ENCODE measurements around the gene HSDL1. TPM values are rescaled to one million over a fixed set of nuclear protein-coding genes. Genes with fewer than 3 reads are reported as not detected.
"Not testable (repeated sequence)": the region's sequence is repeated elsewhere in the genome, so short reads cannot be mapped to it uniquely, and the experiment has no call there.

Gene HSDL1
- polyA plus RNA-seq, 1 experiment: 12.1 TPM

DNA sequence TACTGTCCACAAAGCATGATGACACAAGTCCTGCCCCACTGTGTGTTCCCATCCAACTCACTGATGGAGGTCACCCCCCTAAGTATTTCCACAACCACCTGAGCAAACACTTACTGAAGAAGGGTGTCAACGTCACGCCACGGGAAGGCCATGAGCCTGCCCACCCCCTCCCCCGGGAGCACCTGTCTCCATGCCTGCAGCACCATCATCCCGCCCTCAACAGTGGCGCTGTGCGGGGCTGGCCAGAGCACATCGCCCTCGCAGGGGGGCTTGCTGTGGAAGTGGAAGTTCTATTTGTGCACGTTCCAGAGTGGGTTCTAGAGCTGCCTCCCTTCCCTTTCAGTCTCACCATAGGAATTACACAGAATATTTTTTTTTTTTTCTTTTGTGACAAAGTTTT is 24.0 kb downstream of the HSDL1 start:
- no peaks in the 10 kb centered on the region for H3K36me3 ChIP-seq (ENCODE audit: control insufficient read depth, insufficient read depth, low read length)
- H3K27me3 ChIP-seq (ENCODE audit: control insufficient read depth, insufficient read depth, low read length): no peaks in the 10 kb centered on the region
- no peak overlapping the region for H3K4me3 ChIP-seq (ENCODE audit: low read depth, low read length)
- TF ChIP-seq, protein P1, sequence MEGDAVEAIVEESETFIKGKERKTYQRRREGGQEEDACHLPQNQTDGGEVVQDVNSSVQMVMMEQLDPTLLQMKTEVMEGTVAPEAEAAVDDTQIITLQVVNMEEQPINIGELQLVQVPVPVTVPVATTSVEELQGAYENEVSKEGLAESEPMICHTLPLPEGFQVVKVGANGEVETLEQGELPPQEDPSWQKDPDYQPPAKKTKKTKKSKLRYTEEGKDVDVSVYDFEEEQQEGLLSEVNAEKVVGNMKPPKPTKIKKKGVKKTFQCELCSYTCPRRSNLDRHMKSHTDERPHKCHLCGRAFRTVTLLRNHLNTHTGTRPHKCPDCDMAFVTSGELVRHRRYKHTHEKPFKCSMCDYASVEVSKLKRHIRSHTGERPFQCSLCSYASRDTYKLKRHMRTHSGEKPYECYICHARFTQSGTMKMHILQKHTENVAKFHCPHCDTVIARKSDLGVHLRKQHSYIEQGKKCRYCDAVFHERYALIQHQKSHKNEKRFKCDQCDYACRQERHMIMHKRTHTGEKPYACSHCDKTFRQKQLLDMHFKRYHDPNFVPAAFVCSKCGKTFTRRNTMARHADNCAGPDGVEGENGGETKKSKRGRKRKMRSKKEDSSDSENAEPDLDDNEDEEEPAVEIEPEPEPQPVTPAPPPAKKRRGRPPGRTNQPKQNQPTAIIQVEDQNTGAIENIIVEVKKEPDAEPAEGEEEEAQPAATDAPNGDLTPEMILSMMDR (IDR thresholded peaks at IDR 0.05; ENCODE audit: insufficient read depth, low read depth, low read length): no peak
- ChIA-PET CTCF (no interaction called here), POLR2A (no interaction called here)
- DNase-seq (ENCODE audit: low read depth): no peak

DNA sequence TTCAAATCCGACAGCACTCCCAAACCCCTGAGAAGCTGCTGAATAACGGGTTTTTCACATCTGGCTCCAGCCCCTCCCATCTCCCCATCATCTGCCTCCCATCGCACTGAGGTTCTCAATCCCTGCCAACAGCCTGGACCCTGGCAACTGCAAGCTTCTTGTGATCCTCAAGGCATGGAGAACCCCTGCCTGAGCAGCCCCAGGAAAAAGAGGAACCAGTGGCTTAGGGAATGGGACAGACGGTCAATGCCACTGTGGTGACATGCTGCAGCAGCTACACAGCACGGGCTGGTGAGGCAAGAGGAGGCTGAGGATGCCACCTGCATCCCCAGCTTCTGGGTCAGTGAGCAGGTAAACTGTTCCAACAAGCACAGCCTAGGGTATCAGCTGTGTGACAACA is 25.0 kb downstream of the HSDL1 start:
- TF ChIP-seq, protein P1 (IDR thresholded peaks at IDR 0.05; ENCODE audit: insufficient read depth, low read depth, low read length): no peak
- Histone ChIP-seq H3K36me3 (ENCODE audit: control insufficient read depth, insufficient read depth, low read length) (no peaks in the 10 kb centered on the region), H3K4me3 (ENCODE audit: low read depth, low read length) (no peak overlapping the region), H3K27me3 (ENCODE audit: control insufficient read depth, insufficient read depth, low read length) (no peaks in the 10 kb centered on the region)
- ChIA-PET POLR2A (no interaction called here), CTCF (no interaction called here)
- no peak for DNase-seq (ENCODE audit: low read depth)

DNA sequence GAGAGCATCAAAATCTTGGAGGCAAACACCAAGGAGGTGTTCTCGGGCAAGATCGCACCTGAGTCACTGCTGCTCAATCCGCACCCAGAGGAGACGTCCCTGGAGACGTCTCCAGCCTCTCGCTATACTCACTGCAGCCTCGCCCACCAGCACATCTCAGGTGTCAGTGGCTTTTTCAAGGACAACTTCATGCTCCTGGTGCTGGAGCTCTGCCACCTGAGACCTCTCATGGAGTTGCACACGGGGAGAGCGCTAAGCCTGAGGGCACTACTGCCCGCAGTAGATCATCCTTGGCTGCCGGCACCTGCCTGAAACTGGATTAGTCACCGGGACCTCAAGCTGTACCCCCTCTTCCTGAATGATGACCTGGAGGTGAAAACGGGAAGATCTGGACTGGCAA is 25.6 kb downstream of the HSDL1 start:
- Histone ChIP-seq H3K36me3 (ENCODE audit: control insufficient read depth, insufficient read depth, low read length) (no peaks in the 10 kb centered on the region), H3K4me3 (ENCODE audit: low read depth, low read length) (no peak overlapping the region), H3K27me3 (ENCODE audit: control insufficient read depth, insufficient read depth, low read length) (no peaks in the 10 kb centered on the region)
- no peak for DNase-seq (ENCODE audit: low read depth)
- POLR2A ChIA-PET: no interaction called here
- TF ChIP-seq, protein P1 (IDR thresholded peaks at IDR 0.05; ENCODE audit: insufficient read depth, low read depth, low read length): no peak
- CTCF ChIA-PET: no interaction called here

DNA sequence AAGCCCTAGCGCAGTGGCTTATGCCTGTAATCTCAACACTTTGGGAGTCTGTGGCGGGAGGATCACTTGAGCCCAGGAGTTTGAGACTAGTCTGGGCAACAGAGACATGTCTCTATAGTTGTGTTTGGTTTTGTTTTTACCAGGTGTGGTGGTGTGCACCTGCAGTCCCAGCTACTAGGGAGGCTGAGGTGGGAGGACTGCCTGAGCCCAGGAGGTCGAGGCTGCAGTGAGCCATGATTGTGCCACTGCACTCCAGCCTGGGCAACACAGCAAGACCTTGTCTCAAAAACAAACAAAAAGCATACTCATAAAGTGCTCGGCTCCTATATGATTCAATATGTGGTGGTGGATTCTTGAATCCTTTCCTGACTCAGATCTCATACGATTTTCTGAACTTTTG is 26.7 kb downstream of the HSDL1 start:
- H3K36me3 ChIP-seq (ENCODE audit: control insufficient read depth, insufficient read depth, low read length); CTCF ChIA-PET; H3K4me3 ChIP-seq (ENCODE audit: low read depth, low read length); H3K27me3 ChIP-seq (ENCODE audit: control insufficient read depth, insufficient read depth, low read length); DNase-seq (ENCODE audit: low read depth); POLR2A ChIA-PET: not testable (repeated sequence)

- DNase-seq (ENCODE audit: low read depth): no peak
- H3K27me3 ChIP-seq (ENCODE audit: control insufficient read depth, insufficient read depth, low read length): no peaks in the 10 kb centered on the region
- ChIA-PET CTCF (interaction anchor here (0.9 to 1.2 kb wide), 5 partner anchors 15 to 104 kb away, joined by 3 to 4 read pairs (median 3); partner anchors contain the start of genes DNAAF1 and HSDL1), POLR2A (no interaction called here)
- TF ChIP-seq, protein P1 (IDR thresholded peaks at IDR 0.05; ENCODE audit: insufficient read depth, low read depth, low read length): no peak
- peak overlapping the region; percentile 99 for H3K4me3 ChIP-seq (ENCODE audit: low read depth, low read length)
- H3K36me3 ChIP-seq (ENCODE audit: control insufficient read depth, insufficient read depth, low read length): no peaks in the 10 kb centered on the region
Measured at GRCh38 chr16:84117494-84117843, 27.5 kb downstream of the HSDL1 start.

DNA sequence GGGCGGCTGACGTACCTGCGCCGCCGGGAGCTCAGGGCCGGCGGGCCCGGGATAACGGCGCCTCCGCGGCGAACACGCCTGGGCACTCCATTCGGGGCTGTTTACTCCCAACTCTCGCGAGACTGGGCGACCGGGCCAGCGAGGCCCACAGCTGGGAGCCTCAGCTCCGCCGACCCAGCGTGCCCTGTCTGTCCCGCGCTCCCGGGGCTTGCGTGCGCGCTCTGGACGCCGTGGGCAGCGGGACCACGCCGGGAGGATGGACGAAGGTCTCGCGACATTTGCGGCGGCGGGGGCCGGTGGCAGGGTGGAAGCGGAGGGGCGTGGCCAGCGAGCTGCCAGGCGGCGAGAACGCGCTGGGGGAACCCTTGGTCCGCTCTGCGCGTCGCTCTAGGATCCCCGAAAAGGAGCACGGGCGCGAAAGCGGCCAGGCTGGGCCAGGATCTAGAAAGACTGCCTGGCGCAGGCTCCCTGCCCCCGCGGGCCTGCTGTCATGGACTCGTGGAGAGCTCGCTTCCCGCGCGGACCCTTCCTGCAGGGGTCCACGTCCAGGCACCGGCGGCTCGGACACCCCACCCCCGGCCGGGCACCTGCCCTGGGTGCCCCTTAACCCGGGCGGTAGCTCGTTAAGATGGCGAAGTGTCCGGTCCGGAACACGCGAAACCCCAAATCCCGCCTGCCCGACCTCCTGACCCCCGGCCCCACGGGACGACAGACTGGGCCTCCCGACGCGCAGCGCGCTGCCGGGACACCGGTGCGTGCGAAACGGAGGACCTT is 28.1 kb downstream of the HSDL1 start, which contains the start of gene MBTPS1:
Gene MBTPS1 (minus strand): TSS at position 223 of the 774 bp plus-strand sequence. CDS start 15,159 bp downstream, outside the sequence.
- Histone ChIP-seq H3K36me3 (ENCODE audit: control insufficient read depth, insufficient read depth, low read length) (no peaks in the 10 kb centered on the region), H3K4me3 (ENCODE audit: low read depth, low read length) (peak within 1 kb of the TSS; percentile 99), H3K27me3 (ENCODE audit: control insufficient read depth, insufficient read depth, low read length) (no peaks in the 10 kb centered on the region)
- ChIA-PET CTCF (interaction anchor here (0.6 to 2.9 kb wide), 13 partner anchors 15 to 369 kb away, joined by 3 to 10 read pairs (median 3); partner anchors contain the start of genes DNAAF1, HSDL1 and TAF1C), POLR2A (interaction anchor here (0.6 kb wide), 1 partner anchor 17 kb away, joined by 3 read pairs; no protein-coding TSS in a partner anchor)
- peak; percentile 84 for DNase-seq (ENCODE audit: low read depth)
- TF ChIP-seq, protein P1 (IDR thresholded peaks at IDR 0.05; ENCODE audit: insufficient read depth, low read depth, low read length): no peak

Measured in BJ (cell line).